Measurements from ENCODE around the gene DYTN.

DYTN gene

DNA sequence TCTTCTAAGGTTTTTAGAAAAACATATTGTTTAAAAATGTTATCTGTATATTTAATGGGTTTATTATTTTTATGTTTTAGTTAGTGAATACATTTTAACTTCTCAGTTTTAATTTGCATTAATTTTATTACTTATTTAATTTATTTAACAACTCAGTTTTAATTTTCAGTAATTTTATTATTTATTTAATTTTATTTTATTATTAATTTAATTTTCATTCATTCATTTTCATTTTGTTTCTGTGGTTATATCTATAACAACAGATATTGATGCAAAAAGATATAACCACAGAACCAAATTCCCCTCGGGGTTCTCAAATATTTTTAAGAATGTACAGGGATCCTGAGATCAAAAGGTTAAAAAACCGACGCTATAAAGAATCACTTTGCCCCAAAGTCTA lies 52.9 kb downstream of the DYTN start:
- no peak overlapping the region for H4K12ac ChIP-seq (ENCODE audit: low read depth, low read length)
- no peak overlapping the region for H3K23ac ChIP-seq (ENCODE audit: low read length)
- H3K9me3 ChIP-seq (ENCODE audit: insufficient read depth, low read depth, low read length) = no peaks in the 10 kb centered on the region
- H4K91ac ChIP-seq (ENCODE audit: low read depth, low read length) = no peak overlapping the region
- no peaks in the 10 kb centered on the region for H3K4me1 ChIP-seq (ENCODE audit: control insufficient read depth in 1 of 2, insufficient read depth in 2 of 2, low read length in 2 of 2)
- no peak overlapping the region for H3K4ac ChIP-seq (ENCODE audit: low read depth, low read length)
- H3K9ac ChIP-seq (ENCODE audit: low read length) = no peak overlapping the region
- H3K27me3 ChIP-seq (ENCODE audit: insufficient read depth, low read length) = no peaks in the 10 kb centered on the region
- no peak overlapping the region for H2BK120ac ChIP-seq (ENCODE audit: insufficient read depth, low read length, poor library complexity)
- no peak overlapping the region for H3K27ac ChIP-seq (ENCODE audit: low read depth, low read length)
- no peak overlapping the region for H2BK5ac ChIP-seq (ENCODE audit: low read depth, low read length, poor library complexity)
- no peaks in the 10 kb centered on the region for H3K79me1 ChIP-seq (ENCODE audit: low read length)
- no peak overlapping the region for H2AK5ac ChIP-seq (ENCODE audit: low read length)
- no peak overlapping the region for H2AFZ ChIP-seq (ENCODE audit: insufficient read depth, low read length, poor library complexity)
- no peak overlapping the region for H2BK12ac ChIP-seq (ENCODE audit: low read length)
- no peak overlapping the region for H3K14ac ChIP-seq (ENCODE audit: low read length)
- no peaks in the 10 kb centered on the region for H3K79me2 ChIP-seq (ENCODE audit: control insufficient read depth, insufficient read depth, low read length, poor library complexity)
- H3K36me3 ChIP-seq (ENCODE audit: control insufficient read depth in 1 of 2, insufficient read depth in 2 of 2, low read length in 2 of 2) = no peaks in the 10 kb centered on the region
- no peak overlapping the region for H3K4me3 ChIP-seq (ENCODE audit: low read depth, low read length)
- H4K8ac ChIP-seq (ENCODE audit: low read depth, low read length) = no peak overlapping the region
- DNase-seq = no peak
- no CpG with 5 or more reads among the region's 3 CpGs for WGBS (ENCODE audit: extremely low coverage, insufficient coverage, insufficient read length)
- H3K18ac ChIP-seq (ENCODE audit: low read length) = no peak overlapping the region
- H3K4me2 ChIP-seq (ENCODE audit: low read length) = no peak overlapping the region

DNA sequence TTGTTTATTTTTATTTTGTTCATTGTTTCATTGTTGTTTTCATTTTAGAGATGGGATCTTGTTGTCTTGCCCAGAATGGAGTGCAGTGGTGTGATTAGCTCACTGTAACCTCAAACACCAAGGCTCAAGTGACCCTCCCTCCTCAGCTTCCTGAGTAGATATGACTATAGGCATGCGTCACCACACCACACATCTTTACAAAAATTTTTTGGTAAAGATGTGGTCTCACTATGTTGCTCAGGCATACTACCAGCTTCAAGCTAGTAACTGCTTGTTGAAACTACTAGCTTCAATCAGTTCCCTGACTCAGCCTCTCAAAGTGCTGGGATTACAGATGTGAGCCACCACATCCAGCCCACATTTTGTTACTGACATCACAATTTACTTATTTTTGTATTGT lies 61.1 kb downstream of the DYTN start:
- DNase-seq = no peak
- no peak overlapping the region for H2BK5ac ChIP-seq (ENCODE audit: low read depth, low read length, poor library complexity)
- H3K27ac ChIP-seq (ENCODE audit: low read depth, low read length) = no peak overlapping the region
- H3K14ac ChIP-seq (ENCODE audit: low read length) = no peak overlapping the region
- no peaks in the 10 kb centered on the region for H3K79me1 ChIP-seq (ENCODE audit: low read length)
- H2AK5ac ChIP-seq (ENCODE audit: low read length) = no peak overlapping the region
- no peak overlapping the region for H3K4me3 ChIP-seq (ENCODE audit: low read depth, low read length)
- H2BK12ac ChIP-seq (ENCODE audit: low read length) = no peak overlapping the region
- no peak overlapping the region for H3K9ac ChIP-seq (ENCODE audit: low read length)
- no peak overlapping the region for H3K4ac ChIP-seq (ENCODE audit: low read depth, low read length)
- H4K12ac ChIP-seq (ENCODE audit: low read depth, low read length) = no peak overlapping the region
- H4K91ac ChIP-seq (ENCODE audit: low read depth, low read length) = no peak overlapping the region
- H3K4me2 ChIP-seq (ENCODE audit: low read length) = no peak overlapping the region
- H2AFZ ChIP-seq (ENCODE audit: insufficient read depth, low read length, poor library complexity) = no peak overlapping the region
- H3K36me3 ChIP-seq (ENCODE audit: control insufficient read depth in 1 of 2, insufficient read depth in 2 of 2, low read length in 2 of 2) = no peaks in the 10 kb centered on the region
- no peak overlapping the region for H3K23ac ChIP-seq (ENCODE audit: low read length)
- no peak overlapping the region for H3K18ac ChIP-seq (ENCODE audit: low read length)
- no CpG with 5 or more reads among the region's 1 CpG for WGBS (ENCODE audit: extremely low coverage, insufficient coverage, insufficient read length)
- no peaks in the 10 kb centered on the region for H3K79me2 ChIP-seq (ENCODE audit: control insufficient read depth, insufficient read depth, low read length, poor library complexity)
- no peaks in the 10 kb centered on the region for H3K9me3 ChIP-seq (ENCODE audit: insufficient read depth, low read depth, low read length)
- no peak overlapping the region for H2BK120ac ChIP-seq (ENCODE audit: insufficient read depth, low read length, poor library complexity)
- H4K8ac ChIP-seq (ENCODE audit: low read depth, low read length) = no peak overlapping the region
- H3K27me3 ChIP-seq (ENCODE audit: insufficient read depth, low read length) = no peaks in the 10 kb centered on the region
- no peaks in the 10 kb centered on the region for H3K4me1 ChIP-seq (ENCODE audit: control insufficient read depth in 1 of 2, insufficient read depth in 2 of 2, low read length in 2 of 2)

DNA sequence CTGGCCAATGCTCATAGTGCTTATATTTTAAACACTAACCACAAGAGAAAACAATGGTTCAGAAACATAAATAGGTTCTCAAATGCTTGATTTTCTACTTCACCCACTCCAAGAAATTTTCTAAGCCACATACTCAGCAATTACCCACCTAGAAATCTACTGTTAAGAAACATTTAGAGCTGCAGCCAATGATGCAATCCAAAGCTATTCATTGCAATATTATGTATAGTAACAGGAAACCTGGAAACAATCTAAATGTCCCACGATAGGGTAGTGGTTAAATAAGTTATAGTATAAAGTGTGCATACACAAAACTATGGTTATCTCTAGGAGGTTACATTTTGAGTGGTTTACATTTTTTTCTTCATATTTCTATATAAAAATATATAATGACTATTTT lies 70.2 kb downstream of the DYTN start:
- H4K8ac ChIP-seq (ENCODE audit: low read depth, low read length) = no peak overlapping the region
- no peak overlapping the region for H2BK120ac ChIP-seq (ENCODE audit: insufficient read depth, low read length, poor library complexity)
- no peak overlapping the region for H4K12ac ChIP-seq (ENCODE audit: low read depth, low read length)
- H3K4me2 ChIP-seq (ENCODE audit: low read length) = no peak overlapping the region
- H3K27me3 ChIP-seq (ENCODE audit: insufficient read depth, low read length) = no peaks in the 10 kb centered on the region
- H2BK5ac ChIP-seq (ENCODE audit: low read depth, low read length, poor library complexity) = no peak overlapping the region
- no peaks in the 10 kb centered on the region for H3K79me1 ChIP-seq (ENCODE audit: low read length)
- no CpG with 5 or more reads among the region's 1 CpG for WGBS (ENCODE audit: extremely low coverage, insufficient coverage, insufficient read length)
- no peak overlapping the region for H2AFZ ChIP-seq (ENCODE audit: insufficient read depth, low read length, poor library complexity)
- H3K4ac ChIP-seq (ENCODE audit: low read depth, low read length) = no peak overlapping the region
- no peak overlapping the region for H3K23ac ChIP-seq (ENCODE audit: low read length)
- H3K9me3 ChIP-seq (ENCODE audit: insufficient read depth, low read depth, low read length) = no peaks in the 10 kb centered on the region
- H3K79me2 ChIP-seq (ENCODE audit: control insufficient read depth, insufficient read depth, low read length, poor library complexity) = no peaks in the 10 kb centered on the region
- H3K4me1 ChIP-seq (ENCODE audit: control insufficient read depth in 1 of 2, insufficient read depth in 2 of 2, low read length in 2 of 2) = no peaks in the 10 kb centered on the region
- H3K36me3 ChIP-seq (ENCODE audit: control insufficient read depth in 1 of 2, insufficient read depth in 2 of 2, low read length in 2 of 2) = no peaks in the 10 kb centered on the region
- no peak overlapping the region for H3K4me3 ChIP-seq (ENCODE audit: low read depth, low read length)
- H2BK12ac ChIP-seq (ENCODE audit: low read length) = no peak overlapping the region
- no peak for DNase-seq
- H3K27ac ChIP-seq (ENCODE audit: low read depth, low read length) = no peak overlapping the region
- H4K91ac ChIP-seq (ENCODE audit: low read depth, low read length) = no peak overlapping the region
- H3K18ac ChIP-seq (ENCODE audit: low read length) = no peak overlapping the region
- no peak overlapping the region for H2AK5ac ChIP-seq (ENCODE audit: low read length)
- H3K9ac ChIP-seq (ENCODE audit: low read length) = no peak overlapping the region
- no peak overlapping the region for H3K14ac ChIP-seq (ENCODE audit: low read length)

DNA sequence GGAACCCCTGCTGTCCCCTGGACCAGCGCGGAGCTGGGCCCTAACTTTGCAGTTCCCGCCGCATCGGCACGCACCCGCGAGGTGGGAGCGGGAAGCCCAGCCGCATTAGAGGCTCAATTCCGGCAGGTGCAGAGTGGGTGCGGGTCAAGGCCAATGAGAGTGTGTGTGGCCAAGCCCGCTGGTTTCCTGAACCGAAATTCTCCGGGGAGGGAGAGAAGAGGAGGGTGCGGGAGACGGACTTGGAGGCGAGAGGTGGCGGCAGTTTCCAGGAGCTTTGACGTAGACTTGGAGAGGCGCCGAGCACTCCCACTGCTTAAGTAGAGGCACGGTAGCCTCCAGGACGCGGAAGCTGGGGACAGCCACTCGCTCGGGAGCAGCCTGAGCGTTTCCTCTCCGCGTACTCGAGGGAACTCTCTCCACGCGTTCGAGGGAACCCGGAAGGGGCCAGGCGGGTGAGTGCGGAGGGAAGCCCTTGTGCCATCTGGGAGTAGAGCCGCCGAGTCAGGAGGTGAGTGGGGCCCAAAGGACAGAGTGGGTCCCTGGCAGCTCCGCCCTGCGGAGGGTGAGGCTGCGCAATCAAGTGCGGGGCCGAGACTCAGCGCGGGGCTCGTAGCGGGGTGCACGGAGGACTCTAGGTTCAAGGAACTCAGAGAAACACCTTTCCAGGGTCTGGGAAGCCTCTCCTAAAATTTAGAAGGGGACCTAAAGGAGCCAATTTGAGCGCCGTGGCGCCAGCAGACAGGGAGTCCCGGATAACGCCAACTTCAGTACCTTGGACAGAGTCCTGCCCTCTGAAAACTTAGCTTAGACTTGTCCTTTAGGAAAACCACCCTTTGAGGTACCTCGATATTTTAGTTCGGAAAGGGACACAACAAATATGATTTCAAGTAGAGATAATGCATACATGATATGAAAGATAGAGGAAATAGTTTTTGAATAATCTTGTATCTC lies 75.8 kb downstream of the DYTN start, which contains the start of gene FAM237A:
TSS of gene FAM237A (plus strand) at position 413 of the 951 bp plus-strand sequence. CDS start 1,750 bp downstream, outside the sequence.
- Histone ChIP-seq H3K9ac (ENCODE audit: low read length) (no peak within 1 kb of the TSS), H3K23ac (ENCODE audit: low read length) (no peak within 1 kb of the TSS), H3K27me3 (ENCODE audit: insufficient read depth, low read length) (peaks cover 7% of the 10 kb centered on the region), H2BK12ac (ENCODE audit: low read length) (no peak within 1 kb of the TSS), H2AK5ac (ENCODE audit: low read length) (no peak within 1 kb of the TSS), H4K8ac (ENCODE audit: low read depth, low read length) (no peak within 1 kb of the TSS), H2AFZ (ENCODE audit: insufficient read depth, low read length, poor library complexity) (no peak within 1 kb of the TSS), H3K79me1 (ENCODE audit: low read length) (no peaks in the 10 kb centered on the region), H3K4me1 (ENCODE audit: control insufficient read depth in 1 of 2, insufficient read depth in 2 of 2, low read length in 2 of 2) (peaks cover 8% of the 10 kb centered on the region in 2 experiments), H2BK5ac (ENCODE audit: low read depth, low read length, poor library complexity) (no peak within 1 kb of the TSS), H4K91ac (ENCODE audit: low read depth, low read length) (no peak within 1 kb of the TSS), H3K27ac (ENCODE audit: low read depth, low read length) (no peak within 1 kb of the TSS), H3K14ac (ENCODE audit: low read length) (no peak within 1 kb of the TSS), H3K36me3 (ENCODE audit: control insufficient read depth in 1 of 2, insufficient read depth in 2 of 2, low read length in 2 of 2) (no peaks in the 10 kb centered on the region), H3K4me3 (ENCODE audit: low read depth, low read length) (no peak within 1 kb of the TSS), H3K18ac (ENCODE audit: low read length) (no peak within 1 kb of the TSS), H3K9me3 (ENCODE audit: insufficient read depth, low read depth, low read length) (peaks cover 2% of the 10 kb centered on the region), H3K79me2 (ENCODE audit: control insufficient read depth, insufficient read depth, low read length, poor library complexity) (no peaks in the 10 kb centered on the region), H4K12ac (ENCODE audit: low read depth, low read length) (no peak within 1 kb of the TSS), H2BK120ac (ENCODE audit: insufficient read depth, low read length, poor library complexity) (no peak within 1 kb of the TSS), H3K4ac (ENCODE audit: low read depth, low read length) (no peak within 1 kb of the TSS), H3K4me2 (ENCODE audit: low read length) (peak within 1 kb of the TSS; percentile 63)
- peak; percentile 22 to 78 for DNase-seq
- WGBS (ENCODE audit: extremely low coverage, insufficient coverage, insufficient read length) = no CpG with 5 or more reads among the region's 56 CpGs

Data from trophoblast cell (in vitro differentiated cells and primary cell).